HG03175 (cell line): ENCODE data around the gene RCBTB1.
"Not testable (repeated sequence)": the region's sequence is repeated elsewhere in the genome, so short reads cannot be mapped to it uniquely, and the experiment has no call there.

Experiments used
- ATAC-seq: cut with Tn5 transposase; IDR thresholded peaks from one replicate; pipeline ENCODE4 v1.9.1; 2021; ENCODE audit warnings: mild to moderate bottlenecking, moderate library complexity; ENCODE audit not compliant: unreplicated experiment

Gene RCBTB1

GRCh38 chr13:49606747-49607648 lies 21.6 kb upstream of the RCBTB1 start:
- ATAC-seq, result peak; percentile 91

GRCh38 chr13:49604570-49604969 lies 19.2 kb upstream of the RCBTB1 start:
- no peak for ATAC-seq

- ATAC-seq, result not testable (repeated sequence)
Measured at GRCh38 chr13:49602615-49603014, 17.3 kb upstream of the RCBTB1 start.

GRCh38 chr13:49602005-49602404 lies 16.6 kb upstream of the RCBTB1 start:
- ATAC-seq, result no peak

GRCh38 chr13:49597043-49597641 lies 11.8 kb upstream of the RCBTB1 start:
- ATAC-seq, result no peak

GRCh38 chr13:49596221-49596620 lies 10.9 kb upstream of the RCBTB1 start:
- ATAC-seq, result no peak

- no peak for ATAC-seq
Measured at GRCh38 chr13:49594576-49594975, 9.2 kb upstream of the RCBTB1 start.

- not testable (repeated sequence) for ATAC-seq
Measured at GRCh38 chr13:49593876-49594275, 8.5 kb upstream of the RCBTB1 start.

- ATAC-seq, result not testable (repeated sequence)
Measured at GRCh38 chr13:49590714-49591113, 5.4 kb upstream of the RCBTB1 start.

- ATAC-seq, result no peak
Measured at GRCh38 chr13:49587311-49587847, 2.0 kb upstream of the RCBTB1 start.

- no peak for ATAC-seq
Measured at GRCh38 chr13:49586717-49587116, 1.4 kb upstream of the RCBTB1 start.

- peak; percentile 12 for ATAC-seq
Measured at GRCh38 chr13:49584771-49585182, 581 bp downstream of the RCBTB1 start.

- no peak for ATAC-seq
Measured at GRCh38 chr13:49580980-49581680, 4.2 kb downstream of the RCBTB1 start.

GRCh38 chr13:49579501-49579900 lies 5.9 kb downstream of the RCBTB1 start:
- no peak for ATAC-seq

- no peak for ATAC-seq
Measured at GRCh38 chr13:49571299-49572240, 13.8 kb downstream of the RCBTB1 start.

GRCh38 chr13:49569993-49570689 lies 15.2 kb downstream of the RCBTB1 start:
- ATAC-seq, result no peak

- ATAC-seq, result no peak
Measured at GRCh38 chr13:49567491-49567890, 17.9 kb downstream of the RCBTB1 start.

GRCh38 chr13:49566461-49566860 lies 18.9 kb downstream of the RCBTB1 start:
- no peak for ATAC-seq

- ATAC-seq, result not testable (repeated sequence)
Measured at GRCh38 chr13:49565461-49565860, 19.9 kb downstream of the RCBTB1 start.

GRCh38 chr13:49563516-49563915 lies 21.8 kb downstream of the RCBTB1 start:
- no peak for ATAC-seq
